Smooth muscle cell (in vitro differentiated cells): ENCODE measurements around the gene SLC30A7. TPM values are rescaled to one million over a fixed set of nuclear protein-coding genes. Genes with fewer than 3 reads are reported as not detected.

ENCODE experiments used
- DNase-seq: peaks from one replicate; lab custom pipeline; 2025; ENCODE audit not compliant: unreplicated experiment; lab: John Stamatoyannopoulos, UW
- H2AFZ ChIP-seq: fragments of 200-600 bp; sonication (generic); 2 replicates; pipeline ENCODE4 v1.6.0; 2016; ENCODE audit warnings: antibody characterized with exemption, low read depth, mild to moderate bottlenecking
- H3F3A ChIP-seq: fragments of 200-600 bp; sonication (generic); 2 replicates; pipeline ENCODE4 v1.6.0; 2017; ENCODE audit warnings: antibody characterized with exemption, low read depth
- H3K27ac ChIP-seq: fragments of 200-600 bp; sonication (generic); 2 replicates; pipeline ENCODE4 v1.5.1; 2016; ENCODE audit warnings: low read depth, mild to moderate bottlenecking
- H3K27me3 ChIP-seq: fragments of 200-600 bp; sonication (generic); 2 replicates; pipeline ENCODE4 v1.6.1; 2016; ENCODE audit warnings: low read depth, mild to moderate bottlenecking
- H3K36me3 ChIP-seq: fragments of 200-600 bp; sonication (generic); 2 replicates; pipeline ENCODE4 v1.5.1; 2016; ENCODE audit warnings: low read depth
- H3K4me1 ChIP-seq: fragments of 200-600 bp; sonication (generic); 2 replicates; pipeline ENCODE4 v1.5.1; 2016; ENCODE audit warnings: low read depth
- H3K4me2 ChIP-seq: fragments of 200-600 bp; sonication (generic); 2 replicates; pipeline ENCODE4 v1.6.0; 2016; ENCODE audit warnings: mild to moderate bottlenecking
- H3K4me3 ChIP-seq: fragments of 200-600 bp; sonication (generic); 2 replicates; pipeline ENCODE4 v1.5.1; 2016; ENCODE audit warnings: mild to moderate bottlenecking
- H3K79me2 ChIP-seq: fragments of 200-600 bp; sonication (generic); 2 replicates; pipeline ENCODE4 v1.6.0; 2016; ENCODE audit warnings: low read depth, mild to moderate bottlenecking
- H3K9ac ChIP-seq: fragments of 200-600 bp; sonication (generic); 2 replicates; pipeline ENCODE4 v1.6.0; 2016; ENCODE audit warnings: low read depth
- H3K9me3 ChIP-seq: fragments of 200-600 bp; sonication (generic); replicated peaks from 2 replicates; pipeline ENCODE4 v1.5.1; 2016; ENCODE audit warnings: low read depth
- H4K20me1 ChIP-seq: fragments of 200-600 bp; sonication (generic); 2 replicates; pipeline ENCODE4 v1.6.0; 2016; ENCODE audit warnings: low read depth
- WGBS: methylation state at CpG from one replicate; pipeline ENCODE4 v1.1.7; 2016; ENCODE audit warnings: low lambda C conversion rate; 5-methylcytosine and 5-hydroxymethylcytosine counted together
- polyA plus RNA-seq: library from polyadenylated mRNA; unstranded; fragments of >200 nt; fragmentation: Nextera tagmentation; extraction: Ambion mirVana; gene quantifications from 2 replicates; pipeline ENCODE4 v1.2.1, GENCODE V29; 2016
- total RNA-seq: library from RNA; depleted of rRNA; stranded (reverse); fragments of >200 nt; gene quantifications from 2 replicates; pipeline ENCODE4 v1.2.3, GENCODE V29; 2014
- TF ChIP-seq, protein P1 (sequence below): fragments of 200-600 bp; sonication (generic); IDR thresholded peaks from 2 replicates; pipeline ENCODE4 v1.5.1; 2017; ENCODE audit warnings: borderline replicate concordance, mild to moderate bottlenecking, antibody characterized with exemption; ENCODE audit not compliant: insufficient read depth, poor library complexity, severe bottlenecking

Gene SLC30A7
- total and polyA plus RNA-seq, 2 experiments from 2014 or later: 22.0 to 59.0 TPM

DNA sequence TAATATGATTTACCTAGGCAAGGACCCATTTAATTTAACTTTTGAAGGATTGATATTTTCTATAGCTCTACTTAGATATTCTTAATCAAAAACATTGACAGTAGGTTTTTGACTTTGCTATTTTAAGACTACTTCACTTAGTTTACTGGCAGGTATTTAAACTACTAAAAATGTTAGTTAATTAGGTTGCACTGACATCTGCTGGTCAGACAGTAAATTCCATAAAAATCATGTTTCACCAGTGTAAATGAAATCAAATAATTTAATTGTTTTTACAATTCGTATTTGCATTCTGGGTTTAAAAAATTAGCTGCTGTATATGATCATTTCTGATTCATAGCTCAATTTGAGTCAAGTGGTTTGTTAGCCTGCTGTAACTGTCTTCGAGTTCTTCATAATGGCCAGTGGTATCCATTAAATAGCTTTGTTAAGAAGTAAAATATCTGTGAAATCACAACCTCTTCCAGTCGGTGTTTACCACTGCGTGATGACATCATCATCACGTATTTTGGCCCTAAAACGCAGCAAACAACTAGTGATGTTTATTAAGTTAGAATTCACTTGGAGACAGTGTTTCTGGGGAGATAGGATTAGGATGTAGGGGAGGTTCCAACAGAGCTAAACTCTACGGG is 27.4 kb upstream of the SLC30A7 start:
- H3F3A ChIP-seq: no peaks in the 10 kb centered on the region
- TF ChIP-seq, protein P1, sequence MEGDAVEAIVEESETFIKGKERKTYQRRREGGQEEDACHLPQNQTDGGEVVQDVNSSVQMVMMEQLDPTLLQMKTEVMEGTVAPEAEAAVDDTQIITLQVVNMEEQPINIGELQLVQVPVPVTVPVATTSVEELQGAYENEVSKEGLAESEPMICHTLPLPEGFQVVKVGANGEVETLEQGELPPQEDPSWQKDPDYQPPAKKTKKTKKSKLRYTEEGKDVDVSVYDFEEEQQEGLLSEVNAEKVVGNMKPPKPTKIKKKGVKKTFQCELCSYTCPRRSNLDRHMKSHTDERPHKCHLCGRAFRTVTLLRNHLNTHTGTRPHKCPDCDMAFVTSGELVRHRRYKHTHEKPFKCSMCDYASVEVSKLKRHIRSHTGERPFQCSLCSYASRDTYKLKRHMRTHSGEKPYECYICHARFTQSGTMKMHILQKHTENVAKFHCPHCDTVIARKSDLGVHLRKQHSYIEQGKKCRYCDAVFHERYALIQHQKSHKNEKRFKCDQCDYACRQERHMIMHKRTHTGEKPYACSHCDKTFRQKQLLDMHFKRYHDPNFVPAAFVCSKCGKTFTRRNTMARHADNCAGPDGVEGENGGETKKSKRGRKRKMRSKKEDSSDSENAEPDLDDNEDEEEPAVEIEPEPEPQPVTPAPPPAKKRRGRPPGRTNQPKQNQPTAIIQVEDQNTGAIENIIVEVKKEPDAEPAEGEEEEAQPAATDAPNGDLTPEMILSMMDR: peak; percentile 71
- H4K20me1 ChIP-seq: no peaks in the 10 kb centered on the region
- no peaks in the 10 kb centered on the region for H3K4me1 ChIP-seq
- no peaks in the 10 kb centered on the region for H3K27me3 ChIP-seq
- WGBS: 21% methylated on average over 7 of the region's 7 CpGs
- H3K4me2 ChIP-seq: peak overlapping the region; percentile 77
- peak overlapping the region; percentile 8 for H3K4me3 ChIP-seq
- no peaks in the 10 kb centered on the region for H3K36me3 ChIP-seq
- no peak overlapping the region for H3K27ac ChIP-seq
- no peaks in the 10 kb centered on the region for H3K9me3 ChIP-seq
- peak overlapping the region; percentile 40 for H2AFZ ChIP-seq
- no peak for DNase-seq
- H3K79me2 ChIP-seq: no peaks in the 10 kb centered on the region
- peak overlapping the region; percentile 2 for H3K9ac ChIP-seq

DNA sequence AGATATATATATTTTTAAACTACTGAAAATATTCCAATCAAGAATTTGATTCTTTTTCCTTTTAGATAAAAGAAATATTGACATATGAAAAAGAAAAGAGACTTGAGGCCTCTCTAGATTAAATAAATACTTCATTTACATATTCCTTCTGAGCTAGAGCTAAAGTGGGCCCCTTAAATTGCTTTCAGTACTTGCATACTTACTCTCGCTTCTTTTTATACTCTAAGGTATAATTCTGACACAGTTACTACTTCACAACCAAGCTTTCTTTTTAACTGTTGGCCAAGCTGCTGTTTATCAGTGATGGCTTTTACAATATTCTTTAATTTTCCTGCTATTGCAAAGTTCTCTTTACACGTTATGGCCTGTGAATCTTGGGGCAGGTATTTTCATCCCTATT is 25.9 kb upstream of the SLC30A7 start:
- Histone ChIP-seq H3K4me2 (no peak overlapping the region), H3K79me2 (no peaks in the 10 kb centered on the region), H4K20me1 (no peaks in the 10 kb centered on the region), H3K4me1 (no peaks in the 10 kb centered on the region), H3K9ac (no peak overlapping the region), H3K27ac (no peak overlapping the region), H2AFZ (no peak overlapping the region), H3F3A (no peaks in the 10 kb centered on the region), H3K36me3 (no peaks in the 10 kb centered on the region), H3K27me3 (no peaks in the 10 kb centered on the region), H3K9me3 (no peaks in the 10 kb centered on the region), H3K4me3 (no peak overlapping the region)
- TF ChIP-seq, protein P1: no peak
- DNase-seq: no peak
- 72% methylated on average over 2 of the region's 2 CpGs for WGBS

DNA sequence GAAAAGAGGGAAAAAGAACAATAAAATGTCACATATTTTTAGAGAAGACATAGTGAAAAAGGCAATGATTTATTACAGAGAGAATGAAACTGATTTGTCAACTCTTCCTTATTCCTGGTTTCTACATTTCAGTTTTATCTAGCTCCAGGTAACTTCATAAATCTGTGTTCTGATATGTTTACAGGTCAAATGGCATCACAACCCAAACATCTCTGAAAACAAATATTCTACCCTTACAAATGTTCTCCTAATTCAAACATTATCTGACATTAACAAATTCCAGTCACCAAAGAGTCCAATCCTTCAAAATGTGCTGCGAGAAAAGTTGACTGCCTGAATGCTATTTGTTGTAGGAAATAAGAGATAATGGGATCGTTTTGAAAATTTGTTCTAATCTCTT is 21.5 kb upstream of the SLC30A7 start:
- no peaks in the 10 kb centered on the region for H3K4me1 ChIP-seq
- no peaks in the 10 kb centered on the region for H4K20me1 ChIP-seq
- no peak overlapping the region for H3K27ac ChIP-seq
- no peak overlapping the region for H3K4me3 ChIP-seq
- TF ChIP-seq, protein P1: no peak
- H3K4me2 ChIP-seq: no peak overlapping the region
- H3K9me3 ChIP-seq: no peaks in the 10 kb centered on the region
- no peak overlapping the region for H3K9ac ChIP-seq
- peaks cover 5% of the 10 kb centered on the region for H3K36me3 ChIP-seq
- H3K27me3 ChIP-seq: no peaks in the 10 kb centered on the region
- no peak overlapping the region for H2AFZ ChIP-seq
- H3K79me2 ChIP-seq: no peaks in the 10 kb centered on the region
- no peaks in the 10 kb centered on the region for H3F3A ChIP-seq
- WGBS: 91% methylated on average over 2 of the region's 2 CpGs
- DNase-seq: no peak

DNA sequence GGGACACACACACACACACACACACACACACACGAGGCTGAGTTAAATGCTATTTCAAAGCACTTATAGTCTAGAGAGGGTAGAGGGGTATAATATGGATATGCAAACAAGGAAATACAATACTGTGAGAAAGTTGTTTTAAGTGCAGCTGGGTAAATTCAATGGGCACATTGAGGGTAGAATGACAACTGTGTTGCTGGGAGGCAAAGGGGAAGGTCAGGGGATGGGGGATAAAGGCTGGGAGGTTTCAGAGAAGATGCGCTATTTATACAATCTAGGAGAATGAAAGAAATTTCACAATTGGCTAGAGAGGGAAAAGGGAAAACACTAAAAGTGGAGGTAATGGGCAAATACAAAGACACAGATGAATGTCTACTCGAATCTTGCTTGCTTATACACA is 20.7 kb upstream of the SLC30A7 start:
- Histone ChIP-seq H3K9ac (no peak overlapping the region), H3K4me1 (no peaks in the 10 kb centered on the region), H3K79me2 (no peaks in the 10 kb centered on the region), H3K27ac (no peak overlapping the region), H4K20me1 (no peaks in the 10 kb centered on the region), H3K4me3 (no peak overlapping the region), H3K9me3 (no peaks in the 10 kb centered on the region), H3K36me3 (peaks cover 5% of the 10 kb centered on the region), H2AFZ (no peak overlapping the region), H3F3A (no peaks in the 10 kb centered on the region), H3K27me3 (no peaks in the 10 kb centered on the region), H3K4me2 (no peak overlapping the region)
- no peak for DNase-seq
- WGBS: 94% methylated on average over 3 of the region's 3 CpGs
- TF ChIP-seq, protein P1: no peak
